HepG2 (cell line): ENCODE results near the gene TMEM167A. TPM values are rescaled to one million over a fixed set of nuclear protein-coding genes. Genes with fewer than 3 reads are reported as not detected.

Experiments used
- ATAC-seq: fragments of 200-7000 bp; cut with Tn5 transposase; 3 replicates; pipeline ENCODE4 v1.9.1; 2020; ENCODE audit warnings: mild to moderate bottlenecking, moderate library complexity
- BruUV-seq: library from RNA; stranded (reverse); fragments of 400-500 nt; replicated peaks from 2 replicates; lab custom pipeline; 2021; lab: Mats Ljungman, UMichigan
- CTCF ChIA-PET: fragments of 300-600 bp; formaldehyde crosslinking; extraction: SDS; loops from one replicate; lab custom pipeline; 2021; ENCODE audit warnings: low total read pairs, inconsistent platforms, low intra/inter-chr PET ratio; lab: Yijun Ruan, JAX
- POLR2A ChIA-PET: fragments of 350-600 bp; sonication (Branson Sonifier 250); formaldehyde crosslinking; loops from one replicate; lab custom pipeline; 2020; ENCODE audit warnings: antibody characterized with exemption, inconsistent platforms; lab: Yijun Ruan, JAX
- DNase-seq: peaks from one replicate; pipeline ENCODE4 v3.0.0-alpha.2; 2015; ENCODE audit warnings: low spot score
- FAIRE-seq: peaks from 3 replicates; lab custom pipeline; 2011; peaks lifted over from hg19 to GRCh38; lab: Jason Lieb, UNC
- H2AFZ ChIP-seq: one replicate; pipeline ENCODE4 v1.6.1; 2011; ENCODE audit warnings: low read length, inconsistent platforms
- H3K27ac ChIP-seq: fragments of 300-600 bp; 3 replicates; pipeline ENCODE4 v1.8.0; 2011; ENCODE audit warnings: mixed run types, mild to moderate bottlenecking, mixed read lengths, low read length, inconsistent platforms; ENCODE audit not compliant: insufficient read depth; ENCODE audit errors: extremely low read length
- H3K27me3 ChIP-seq, 2 experiments: fragments of 200-600 bp in 1 of 2; 2 replicates in 1 of 2; 3 replicates in 1 of 2; pipeline versions ENCODE4 v1.6.0 to v1.8.0; 2011; ENCODE audit warnings: low read length in 2 of 2, mild to moderate bottlenecking in 2 of 2, moderate library complexity in 2 of 2, inconsistent platforms in 1 of 2; ENCODE audit not compliant: insufficient read depth in 2 of 2, control insufficient read depth in 1 of 2
- H3K36me3 ChIP-seq, 2 experiments: fragments of 200-600 bp in 1 of 2; replicated peaks in 1 of 2; 2 replicates in 1 of 2; 3 replicates in 1 of 2; pipeline versions ENCODE4 v1.5.1 to v1.8.0; 2011; ENCODE audit warnings: low read length in 2 of 2, inconsistent platforms in 1 of 2; ENCODE audit not compliant: insufficient read depth in 2 of 2, control insufficient read depth in 1 of 2
- H3K4me1 ChIP-seq: 2 replicates; pipeline ENCODE4 v1.5.1; 2012; ENCODE audit warnings: low read length, inconsistent platforms; ENCODE audit not compliant: insufficient read depth
- H3K4me2 ChIP-seq: 2 replicates; pipeline ENCODE4 v1.6.0; 2011; ENCODE audit warnings: low read depth, low read length, inconsistent platforms
- H3K4me3 ChIP-seq, 3 experiments: fragments of 200-600 bp in 1 of 3; sonication (generic), shearing (Covaris generic) in 1 of 3; replicated peaks in 1 of 3; 2 replicates each; pipeline ENCODE4 v1.5.1; 2011 to 2016; ENCODE audit warnings: low read length in 3 of 3, inconsistent platforms in 2 of 3, low read depth in 2 of 3, mild to moderate bottlenecking in 2 of 3, control low read depth in 1 of 3, mixed read lengths in 1 of 3; ENCODE audit not compliant: insufficient read depth in 1 of 3
- H3K79me2 ChIP-seq: one replicate; pipeline ENCODE4 v1.6.1; 2011; ENCODE audit warnings: low read length, inconsistent platforms; ENCODE audit not compliant: insufficient read depth
- H3K9ac ChIP-seq: 2 replicates; pipeline ENCODE4 v1.6.0; 2011; ENCODE audit warnings: mild to moderate bottlenecking, low read depth, low read length, inconsistent platforms; ENCODE audit not compliant: insufficient read depth
- H3K9me3 ChIP-seq: 2 replicates; pipeline ENCODE4 v1.5.1; 2012; ENCODE audit warnings: mild to moderate bottlenecking, low read length
- H4K20me1 ChIP-seq: 2 replicates; pipeline ENCODE4 v1.6.0; 2011; ENCODE audit warnings: inconsistent platforms, mild to moderate bottlenecking, low read length, moderate library complexity; ENCODE audit not compliant: insufficient read depth
- ARNTL ChIP-seq: sonication (generic); formaldehyde crosslinking; IDR thresholded peaks from 2 replicates; pipeline ENCODE4 v1.4.0; 2020; ENCODE audit warnings: mild to moderate bottlenecking, missing genetic modification reagents
- HNF4A ChIP-seq: sonication (generic); formaldehyde crosslinking; IDR thresholded peaks from 2 replicates; pipeline ENCODE4 v1.4.0; 2020; ENCODE audit warnings: missing genetic modification reagents
- HNRNPH1 ChIP-seq: fragments of 200-400 bp; formaldehyde crosslinking; optimal IDR thresholded peaks from 2 replicates; pipeline ENCODE3; 2017; ENCODE audit warnings: mild to moderate bottlenecking, low read depth, low read length
- HOXA3 ChIP-seq: sonication (generic); formaldehyde crosslinking; IDR thresholded peaks from 2 replicates; pipeline ENCODE4 v1.5.0; 2020; ENCODE audit warnings: missing genetic modification reagents
- RNF2 ChIP-seq: fragments of 450-650 bp; conservative IDR thresholded peaks from 2 replicates; pipeline ENCODE4 v1.6.1; 2016; ENCODE audit warnings: low read depth
- ZFP36L1 ChIP-seq: sonication (generic); formaldehyde crosslinking; IDR thresholded peaks from 2 replicates; pipeline ENCODE4 v1.8.0; 2022; ENCODE audit warnings: mild to moderate bottlenecking, missing genetic modification reagents, moderate library complexity
- ZNF431 ChIP-seq: sonication (generic); formaldehyde crosslinking; IDR thresholded peaks from 2 replicates; pipeline ENCODE4 v1.9.0; 2022; ENCODE audit warnings: missing genetic modification reagents, low read depth, mild to moderate bottlenecking, borderline replicate concordance
- ZNF749 ChIP-seq: sonication (generic); formaldehyde crosslinking; IDR thresholded peaks from 2 replicates; pipeline ENCODE4 v1.8.0; 2022; ENCODE audit warnings: mild to moderate bottlenecking, missing genetic modification reagents, moderate library complexity, borderline replicate concordance
- WGBS: methylation state at CpG from one replicate; pipeline ENCODE4 v1.1.6; 2017; ENCODE audit warnings: low lambda C conversion rate; 5-methylcytosine and 5-hydroxymethylcytosine counted together
- in situ Hi-C: cut with HindIII; loops from 2 replicates; pipeline ENCODE4 v1.10.0; 2017; ENCODE audit warnings: low pct_unique_long_range_greater_than_20kb; ENCODE audit not compliant: extremely low pct_ligation_motif_present
- intact Hi-C: fragments of 100-400 bp; cut with micrococcal nuclease; formaldehyde crosslinking; loops from one replicate; pipeline ENCODE4 v1.10.0; 2022; ENCODE audit not compliant: unreplicated experiment
- polyA plus RNA-seq, 8 experiments: library from polyadenylated mRNA; depleted of rRNA in 3 of 8; stranded (reverse) in 7 of 8; unstranded in 1 of 8; fragments of >200 nt; fragmentation: Illumina TruSeq in 4 of 8; extraction: Trizol in 4 of 8; gene quantifications; 2 replicates each; pipeline versions ENCODE4 v1.2.1 to v1.2.3, GENCODE V29; 2011 to 2016; ENCODE audit warnings: low read depth in 4 of 8, missing spikeins in 1 of 8, mixed read lengths in 1 of 8; ENCODE audit not compliant: insufficient read depth in 1 of 8
- total RNA-seq, 5 experiments: library from RNA; depleted of rRNA; stranded (reverse); fragments of >200 nt; fragmentation: Illumina TruSeq; extraction: Trizol; gene quantifications; 2 replicates each; pipeline ENCODE4 v1.2.3, GENCODE V29; 2016; ENCODE audit warnings: low read depth in 1 of 5
- TF ChIP-seq, protein P1 (sequence below): IDR thresholded peaks from 2 replicates; pipeline ENCODE4 v1.6.1; 2016; ENCODE audit warnings: missing biosample characterization, missing genetic modification reagents, low read depth

The TMEM167A gene
- total and polyA plus RNA-seq, 2 of the 13 experiments (the other 11 are each of a cell fraction or from before 2014, with no cell fraction given), result 47.0 to 78.7 TPM

DNA sequence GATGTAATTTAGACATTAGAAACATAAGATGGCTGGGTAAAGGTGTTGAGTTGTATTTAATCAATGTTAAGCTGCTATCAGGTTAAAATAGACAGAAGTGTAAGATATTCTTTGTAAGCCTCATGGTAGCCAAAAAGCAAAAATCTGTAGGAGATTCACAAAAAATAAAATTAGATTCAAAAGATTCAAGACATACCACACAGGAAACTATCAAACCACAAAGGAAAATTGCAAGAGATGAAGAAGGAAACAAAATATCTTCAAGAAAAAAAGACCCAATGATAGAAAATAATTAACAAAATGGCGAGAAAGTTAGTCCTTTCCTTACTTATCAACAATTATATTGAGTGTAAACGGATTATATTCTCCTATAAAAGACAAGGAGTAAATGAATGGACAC lies 15.4 kb upstream of the TMEM167A start (continued):
- TF ChIP-seq, protein P1, sequence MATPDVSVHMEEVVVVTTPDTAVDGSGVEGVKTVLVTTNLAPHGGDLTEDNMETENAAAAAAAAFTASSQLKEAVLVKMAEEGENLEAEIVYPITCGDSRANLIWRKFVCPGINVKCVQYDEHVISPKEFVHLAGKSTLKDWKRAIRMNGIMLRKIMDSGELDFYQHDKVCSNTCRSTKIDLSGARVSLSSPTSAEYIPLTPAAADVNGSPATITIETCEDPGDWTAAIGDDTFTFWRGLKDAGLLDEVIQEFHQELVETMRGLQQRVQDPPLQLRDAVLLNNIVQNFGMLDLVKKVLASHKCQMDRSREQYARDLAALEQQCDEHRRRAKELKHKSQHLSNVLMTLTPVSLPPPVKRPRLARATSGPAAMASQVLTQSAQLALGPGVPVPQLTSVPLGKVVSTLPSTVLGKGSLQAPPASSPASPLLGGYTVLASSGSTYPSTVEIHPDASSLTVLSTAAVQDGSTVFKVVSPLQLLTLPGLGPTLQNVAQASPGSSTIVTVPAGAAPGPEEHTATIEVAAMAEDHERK (CRISPR knock-in tag), result no peak
- TF ChIP-seq ZNF749 (CRISPR knock-in tag) (no peak), HNF4A (CRISPR knock-in tag) (no peak), ZFP36L1 (CRISPR knock-in tag) (no peak), ARNTL (CRISPR knock-in tag) (no peak), HNRNPH1 (no peak), RNF2 (no peak)

DNA sequence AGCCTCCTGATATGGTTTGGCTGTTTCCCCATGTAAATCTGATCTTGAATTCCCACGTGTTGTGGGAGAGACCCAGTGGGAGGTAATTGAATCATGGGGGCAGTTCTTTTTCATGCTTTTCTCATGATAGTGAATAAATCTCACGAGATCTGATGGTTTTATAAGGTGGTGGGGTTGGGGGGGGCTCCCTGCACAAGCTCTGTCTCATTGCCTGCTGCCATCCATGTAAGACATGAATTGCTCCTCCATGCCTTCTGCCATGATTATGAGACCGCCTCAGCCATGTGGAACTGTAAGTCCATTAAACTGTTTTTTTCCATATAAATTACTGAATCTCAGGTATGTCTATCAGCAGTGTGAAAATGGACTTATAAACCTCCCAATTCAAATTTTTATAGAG lies 13.0 kb upstream of the TMEM167A start:
- Histone ChIP-seq H3K4me3 (no peak overlapping the region), H4K20me1 (no peaks in the 10 kb centered on the region), H3K9ac (no peak overlapping the region), H3K27me3 (no peaks in the 10 kb centered on the region), H3K79me2 (no peaks in the 10 kb centered on the region)
- CTCF ChIA-PET, result no interaction called here
- BruUV-seq, result no TSS peak
- ATAC-seq, result no peak
- TF ChIP-seq ZNF431 (CRISPR knock-in tag), result peak; percentile 79; the same call in 1 of the 2 replicates
- TF ChIP-seq HOXA3 (CRISPR knock-in tag), result no peak
- TF ChIP-seq, all 625 proteins: peak for 1
- intact Hi-C loops (no loop called here), in situ Hi-C loops (loop anchor here (25.0 kb wide), 2 partner anchors 472 to 728 kb away; no protein-coding TSS in a partner anchor)
- Histone ChIP-seq H3K36me3 (no peaks in the 10 kb centered on the region), H3K27ac (no peak overlapping the region), H3K4me1 (peaks cover 8% of the 10 kb centered on the region), H3K9me3 (peaks cover 18% of the 10 kb centered on the region; the same call in 1 of the 2 replicates), H3K4me2 (no peak overlapping the region), H2AFZ (no peak overlapping the region)
- 97% methylated on average over 3 of the region's 3 CpGs for WGBS
- POLR2A ChIA-PET, result no interaction called here
- DNase-seq (no peak), FAIRE-seq (no peak)
